Measurements from ENCODE around the gene MEG3. TPM values are rescaled to one million over a fixed set of nuclear protein-coding genes. Genes with fewer than 3 reads are reported as not detected.

The MEG3 gene
- total RNA-seq, 1 donor from 2014 or later, result 0.22 TPM

GRCh38 chr14:100841066-100841760 is 15.3 kb downstream of the MEG3 start:
- Mint-ChIP-seq H3K36me3 (ENCODE audit: unreplicated experiment) (no peaks in the 10 kb centered on the region), H3K4me3 (ENCODE audit: unreplicated experiment) (no peak overlapping the region), H3K4me1 (ENCODE audit: low read depth, unreplicated experiment) (peaks cover 40% of the 10 kb centered on the region), H3K27ac (ENCODE audit: unreplicated experiment) (no peak overlapping the region), H3K9me3 (ENCODE audit: unreplicated experiment) (no peaks in the 10 kb centered on the region), H3K27me3 (ENCODE audit: unreplicated experiment) (peaks cover 4% of the 10 kb centered on the region)
- TF ChIP-seq CTCF (IDR thresholded peaks at IDR 0.05; ENCODE audit: partially characterized antibody, unreplicated experiment), result no peak
- no peak for DNase-seq

GRCh38 chr14:100841761-100842403 is 16.0 kb downstream of the MEG3 start:
- Mint-ChIP-seq H3K9me3 (ENCODE audit: unreplicated experiment) (no peaks in the 10 kb centered on the region), H3K27ac (ENCODE audit: unreplicated experiment) (no peak overlapping the region), H3K4me1 (ENCODE audit: low read depth, unreplicated experiment) (peaks cover 38% of the 10 kb centered on the region), H3K27me3 (ENCODE audit: unreplicated experiment) (peaks cover 4% of the 10 kb centered on the region), H3K4me3 (ENCODE audit: unreplicated experiment) (no peak overlapping the region), H3K36me3 (ENCODE audit: unreplicated experiment) (no peaks in the 10 kb centered on the region)
- DNase-seq, result no peak
- TF ChIP-seq CTCF (IDR thresholded peaks at IDR 0.05; ENCODE audit: partially characterized antibody, unreplicated experiment), result no peak

GRCh38 chr14:100842799-100843198 is 16.9 kb downstream of the MEG3 start:
- Mint-ChIP-seq H3K4me1 (ENCODE audit: low read depth, unreplicated experiment) (peaks cover 35% of the 10 kb centered on the region), H3K27me3 (ENCODE audit: unreplicated experiment) (peaks cover 4% of the 10 kb centered on the region), H3K36me3 (ENCODE audit: unreplicated experiment) (no peaks in the 10 kb centered on the region), H3K27ac (ENCODE audit: unreplicated experiment) (peak overlapping the region; percentile 59), H3K9me3 (ENCODE audit: unreplicated experiment) (no peaks in the 10 kb centered on the region), H3K4me3 (ENCODE audit: unreplicated experiment) (peak overlapping the region; percentile 44)
- no peak for DNase-seq
- no peak for TF ChIP-seq CTCF (IDR thresholded peaks at IDR 0.05; ENCODE audit: partially characterized antibody, unreplicated experiment)

- no peaks in the 10 kb centered on the region for H3K9me3 Mint-ChIP-seq (ENCODE audit: unreplicated experiment)
- TF ChIP-seq CTCF (IDR thresholded peaks at IDR 0.05; ENCODE audit: partially characterized antibody, unreplicated experiment), result no peak
- H3K27me3 Mint-ChIP-seq (ENCODE audit: unreplicated experiment), result peaks cover 4% of the 10 kb centered on the region
- H3K36me3 Mint-ChIP-seq (ENCODE audit: unreplicated experiment), result no peaks in the 10 kb centered on the region
- no peak for DNase-seq
- H3K4me3 Mint-ChIP-seq (ENCODE audit: unreplicated experiment), result no peak overlapping the region
- H3K4me1 Mint-ChIP-seq (ENCODE audit: low read depth, unreplicated experiment), result peaks cover 27% of the 10 kb centered on the region
- H3K27ac Mint-ChIP-seq (ENCODE audit: unreplicated experiment), result no peak overlapping the region
Measured at GRCh38 chr14:100844082-100844408, 18.1 kb downstream of the MEG3 start.

- H3K36me3 Mint-ChIP-seq (ENCODE audit: unreplicated experiment), result no peaks in the 10 kb centered on the region
- H3K9me3 Mint-ChIP-seq (ENCODE audit: unreplicated experiment), result no peaks in the 10 kb centered on the region
- H3K27ac Mint-ChIP-seq (ENCODE audit: unreplicated experiment), result no peak overlapping the region
- peaks cover 2% of the 10 kb centered on the region for H3K27me3 Mint-ChIP-seq (ENCODE audit: unreplicated experiment)
- peaks cover 24% of the 10 kb centered on the region for H3K4me1 Mint-ChIP-seq (ENCODE audit: low read depth, unreplicated experiment)
- H3K4me3 Mint-ChIP-seq (ENCODE audit: unreplicated experiment), result no peak overlapping the region
- no peak for TF ChIP-seq CTCF (IDR thresholded peaks at IDR 0.05; ENCODE audit: partially characterized antibody, unreplicated experiment)
- no peak for DNase-seq
Measured at GRCh38 chr14:100844421-100844820, 18.5 kb downstream of the MEG3 start.

Measured in glutamatergic neuron (in vitro differentiated cells).